Thoracic aorta (tissue), 2 donors: ENCODE data around the gene EZH2. TPM values are rescaled to one million over a fixed set of nuclear protein-coding genes. Genes with fewer than 3 reads are reported as not detected.
A peak's percentile ranks its signal among the peaks of the same experiment; 100 is the strongest.

Source experiments
- ATAC-seq: fragments of 150-250 bp; one replicate; pipeline ENCODE4 v1.8.0; 2017; ENCODE audit warnings: low read depth; ENCODE audit not compliant: insufficient number of reproducible peaks, low FRiP score
- DNase-seq: peaks from one replicate; pipeline ENCODE4 v3.0.0-alpha.2; 2020; ENCODE audit warnings: low spot score
- H3K27ac ChIP-seq, 2 donors: fragments of 200-600 bp; sonication (generic); 1 replicate in 1 of 2; 2 replicates in 1 of 2; pipeline ENCODE4 v1.5.1; 2016; ENCODE audit warnings: mild to moderate bottlenecking in 2 of 2, moderate library complexity in 2 of 2
- H3K27me3 ChIP-seq: fragments of 200-600 bp; sonication (generic); replicated peaks from 2 replicates; pipeline ENCODE4 v1.6.0; 2016; ENCODE audit warnings: mild to moderate bottlenecking; ENCODE audit not compliant: insufficient read depth
- H3K36me3 ChIP-seq: fragments of 200-600 bp; sonication (generic); one replicate; pipeline ENCODE4 v1.5.1; 2016
- H3K4me1 ChIP-seq, 2 donors: fragments of 200-600 bp; sonication (generic); 1 replicate in 1 of 2; 2 replicates in 1 of 2; pipeline versions ENCODE4 v1.5.1 to v1.6.0; 2016; ENCODE audit warnings: low read depth in 2 of 2, mild to moderate bottlenecking in 1 of 2; ENCODE audit not compliant: control insufficient read depth in 1 of 2
- H3K4me3 ChIP-seq: fragments of 200-600 bp; sonication (generic); 2 replicates; pipeline ENCODE4 v1.5.1; 2016; ENCODE audit warnings: mild to moderate bottlenecking
- H3K9me3 ChIP-seq: fragments of 200-600 bp; sonication (generic); 2 replicates; pipeline ENCODE4 v1.5.1; 2016
- total RNA-seq, 2 donors: library from RNA; depleted of rRNA; stranded (reverse); fragments of >200 nt; gene quantifications; one replicate each; pipeline versions ENCODE4 v1.1.0 to v1.2.3, GENCODE V29; 2016
- TF ChIP-seq, protein P1 (sequence below): fragments of 200-600 bp; sonication (generic); IDR thresholded peaks from one replicate; pipeline ENCODE4 v1.5.1; 2019; ENCODE audit warnings: antibody characterized with exemption

The EZH2 gene
- total RNA-seq = 1 to 10 TPM in 1 of 2 donors, not detected in 1; 2.4 TPM

DNA sequence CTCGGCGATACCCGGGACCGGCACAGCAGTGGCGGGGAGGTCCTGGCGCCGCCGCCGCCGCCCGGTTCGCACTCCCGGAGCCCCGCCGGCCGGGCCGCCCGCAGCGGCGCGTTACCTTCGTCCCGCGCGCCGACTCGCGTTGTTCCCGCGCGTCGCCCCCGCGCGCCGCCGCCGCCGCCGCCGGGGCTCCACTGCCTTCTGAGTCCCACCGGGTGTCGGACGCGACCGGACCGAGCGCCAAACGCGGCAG, at the start of gene EZH2:
EZH2 (minus strand) TSS at position 243 of the 250 bp plus-strand sequence. CDS start 36,993 bp downstream, outside the sequence.
- DNase-seq (no peak), ATAC-seq (no peak)
- TF ChIP-seq, protein P1, sequence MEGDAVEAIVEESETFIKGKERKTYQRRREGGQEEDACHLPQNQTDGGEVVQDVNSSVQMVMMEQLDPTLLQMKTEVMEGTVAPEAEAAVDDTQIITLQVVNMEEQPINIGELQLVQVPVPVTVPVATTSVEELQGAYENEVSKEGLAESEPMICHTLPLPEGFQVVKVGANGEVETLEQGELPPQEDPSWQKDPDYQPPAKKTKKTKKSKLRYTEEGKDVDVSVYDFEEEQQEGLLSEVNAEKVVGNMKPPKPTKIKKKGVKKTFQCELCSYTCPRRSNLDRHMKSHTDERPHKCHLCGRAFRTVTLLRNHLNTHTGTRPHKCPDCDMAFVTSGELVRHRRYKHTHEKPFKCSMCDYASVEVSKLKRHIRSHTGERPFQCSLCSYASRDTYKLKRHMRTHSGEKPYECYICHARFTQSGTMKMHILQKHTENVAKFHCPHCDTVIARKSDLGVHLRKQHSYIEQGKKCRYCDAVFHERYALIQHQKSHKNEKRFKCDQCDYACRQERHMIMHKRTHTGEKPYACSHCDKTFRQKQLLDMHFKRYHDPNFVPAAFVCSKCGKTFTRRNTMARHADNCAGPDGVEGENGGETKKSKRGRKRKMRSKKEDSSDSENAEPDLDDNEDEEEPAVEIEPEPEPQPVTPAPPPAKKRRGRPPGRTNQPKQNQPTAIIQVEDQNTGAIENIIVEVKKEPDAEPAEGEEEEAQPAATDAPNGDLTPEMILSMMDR = no peak

DNA sequence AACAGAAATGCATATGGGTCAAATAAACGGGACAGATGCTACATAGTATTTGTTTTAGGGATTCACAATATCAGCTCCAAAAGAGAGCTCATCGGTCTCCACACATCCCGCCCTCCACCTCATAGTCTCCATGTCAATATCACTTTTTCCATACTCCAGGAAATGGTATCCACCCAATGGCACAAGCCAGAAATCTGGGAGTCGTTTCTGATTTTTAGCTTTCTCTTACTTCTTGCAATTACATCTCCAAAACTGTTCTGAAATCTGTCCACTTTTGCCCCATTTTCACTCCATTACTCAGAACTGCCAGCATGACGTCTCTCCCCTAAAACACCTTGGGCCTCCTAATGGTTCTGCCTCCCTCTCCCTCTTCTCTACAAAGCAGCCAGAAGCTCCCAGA, 47.4 kb upstream of the EZH2 start:
- Histone ChIP-seq H3K27ac (no peak overlapping the region), H3K4me1 (no peaks in the 10 kb centered on the region), H3K4me3 (no peak overlapping the region), H3K9me3 (no peaks in the 10 kb centered on the region), H3K27me3 (no peaks in the 10 kb centered on the region), H3K36me3 (no peaks in the 10 kb centered on the region)
- no peak for ATAC-seq
- no peak for DNase-seq
- TF ChIP-seq, protein P1 = no peak

More for the DNA sequence above, at the start of gene EZH2:
- H3K4me1 ChIP-seq = peaks cover 0 to 12% of the 10 kb centered on the region in 2 donors
- H3K9me3 ChIP-seq = no peaks in the 10 kb centered on the region
- H3K4me3 ChIP-seq = peak within 1 kb of the TSS; percentile 98
- H3K27me3 ChIP-seq = no peaks in the 10 kb centered on the region
- peak within 1 kb of the TSS; percentile 83 to 91 for H3K27ac ChIP-seq
- H3K36me3 ChIP-seq = no peaks in the 10 kb centered on the region

DNA sequence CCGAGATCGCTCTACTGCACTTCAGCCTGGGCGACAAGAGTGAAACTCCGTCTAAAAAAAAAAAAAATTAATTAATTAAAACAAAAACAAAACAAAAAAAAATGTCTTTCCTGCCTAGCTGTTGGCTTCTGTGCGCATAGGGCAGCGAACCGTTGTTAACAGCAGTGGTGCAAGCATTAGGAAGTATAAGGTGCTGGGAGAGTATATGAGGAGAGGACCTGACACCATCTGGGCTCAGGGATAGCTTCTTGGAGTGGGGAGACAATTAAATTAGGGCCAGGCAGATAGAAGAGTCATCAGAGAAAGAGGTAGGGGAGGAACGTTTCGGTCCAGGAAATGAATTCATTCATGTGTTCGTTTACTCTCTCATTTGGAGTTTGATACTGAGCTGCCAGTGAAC, 46.2 kb upstream of the EZH2 start:
- DNase-seq = no peak
- H3K36me3 ChIP-seq = no peaks in the 10 kb centered on the region

DNA sequence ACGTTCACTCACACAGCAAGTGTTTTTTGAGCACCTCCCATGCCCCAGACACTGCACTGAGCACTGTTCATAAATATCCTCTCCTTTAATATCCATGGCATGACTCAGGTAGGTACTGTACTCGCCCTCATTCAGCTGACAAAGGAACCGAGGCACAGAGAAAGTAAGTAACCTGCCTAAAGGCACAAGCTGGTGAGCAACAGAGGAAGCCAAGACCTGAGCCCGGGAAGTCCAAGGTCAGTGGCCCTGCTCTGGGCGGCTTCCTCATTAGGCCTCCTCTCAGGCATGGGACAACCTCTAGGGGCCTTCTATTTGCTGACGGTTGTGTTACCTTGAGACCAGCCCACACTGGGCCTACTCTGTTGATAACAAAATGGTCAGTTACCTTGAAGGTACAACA, 45.1 kb upstream of the EZH2 start:
- Histone ChIP-seq H3K27ac (no peak overlapping the region), H3K4me1 (no peaks in the 10 kb centered on the region), H3K27me3 (no peaks in the 10 kb centered on the region), H3K36me3 (no peaks in the 10 kb centered on the region), H3K9me3 (no peaks in the 10 kb centered on the region), H3K4me3 (no peak overlapping the region)
- DNase-seq = no peak
- no peak for ATAC-seq
- TF ChIP-seq, protein P1 = no peak

More for the DNA sequence above, 46.2 kb upstream of the EZH2 start:
- Histone ChIP-seq H3K4me3 (no peak overlapping the region), H3K27me3 (no peaks in the 10 kb centered on the region), H3K9me3 (no peaks in the 10 kb centered on the region), H3K27ac (no peak overlapping the region), H3K4me1 (no peaks in the 10 kb centered on the region)
- no peak for ATAC-seq
- TF ChIP-seq, protein P1 = no peak

DNA sequence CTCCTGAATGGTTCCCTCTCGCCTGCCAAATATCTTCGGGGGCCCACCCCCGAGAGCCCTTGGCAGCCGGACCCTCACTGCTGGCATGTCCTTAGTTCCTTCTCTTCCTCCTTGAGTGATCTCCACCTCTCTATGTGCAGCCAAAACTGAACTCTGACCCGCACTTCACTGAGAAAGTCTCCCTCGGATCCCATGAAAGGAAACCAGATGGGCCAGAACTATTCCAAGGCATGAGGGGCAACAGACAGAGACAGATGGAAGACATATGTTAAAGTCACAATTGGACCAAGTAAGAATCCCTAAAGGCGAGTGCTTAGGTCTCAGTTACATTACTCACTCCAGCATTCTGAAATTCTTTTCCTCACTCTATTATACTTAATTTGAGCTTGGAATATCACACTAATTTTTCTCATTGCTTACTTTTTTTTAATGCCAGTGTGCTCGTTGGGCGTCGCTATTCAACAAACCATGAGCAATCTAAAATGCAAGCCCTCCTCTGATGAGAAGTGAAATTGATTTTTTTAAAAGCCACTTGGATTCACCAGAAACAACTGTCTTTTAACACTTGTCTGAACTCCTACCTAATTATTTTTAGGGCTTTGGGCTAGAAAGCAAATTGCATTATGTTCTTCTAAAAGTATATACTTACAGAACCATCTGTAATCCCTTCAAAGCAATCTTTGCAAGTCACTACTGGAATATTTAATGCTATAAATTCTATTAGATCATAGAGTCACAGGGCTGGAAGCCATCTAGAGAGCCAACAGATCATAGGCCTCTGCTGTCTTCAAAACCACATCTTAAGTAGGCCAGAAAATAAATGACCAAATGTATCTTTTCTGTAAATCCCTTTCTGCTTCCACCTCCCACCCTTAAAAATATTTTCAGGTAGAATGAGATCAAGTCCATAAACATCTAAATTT, 43.3 kb upstream of the EZH2 start:
- ATAC-seq (no peak), DNase-seq (no peak)
- TF ChIP-seq, protein P1 = no peak
- no peaks in the 10 kb centered on the region for H3K4me1 ChIP-seq
- no peaks in the 10 kb centered on the region for H3K27me3 ChIP-seq
- no peaks in the 10 kb centered on the region for H3K36me3 ChIP-seq
- no peak overlapping the region for H3K27ac ChIP-seq
- H3K9me3 ChIP-seq = no peaks in the 10 kb centered on the region
- no peak overlapping the region for H3K4me3 ChIP-seq
